Brain microvascular endothelial cell (primary cell): ENCODE measurements around the gene FAM222A.

Experiments
- DNase-seq: peaks from one replicate; pipeline ENCODE4 v3.0.0-alpha.2; 2020
- H3K27ac ChIP-seq: fragments of 250-450 bp; sonication (Bioruptor Pico); 2 replicates; pipeline ENCODE4 v1.5.1; 2020; ENCODE audit warnings: mild to moderate bottlenecking, moderate library complexity
- H3K27me3 ChIP-seq: fragments of 250-450 bp; sonication (Bioruptor Pico); replicated peaks from 2 replicates; pipeline ENCODE4 v1.5.1; 2020; ENCODE audit warnings: mild to moderate bottlenecking
- H3K36me3 ChIP-seq: fragments of 250-450 bp; sonication (Bioruptor Pico); replicated peaks from 2 replicates; pipeline ENCODE4 v1.5.1; 2020; ENCODE audit warnings: mild to moderate bottlenecking
- H3K4me3 ChIP-seq: 2 replicates; pipeline ENCODE4 v1.5.1; 2011; ENCODE audit warnings: low read depth, mild to moderate bottlenecking, control low read depth, low read length, moderate library complexity
- CTCF ChIP-seq: IDR thresholded peaks from 2 replicates; pipeline ENCODE4 v1.5.1; 2011; ENCODE audit warnings: low read depth, mild to moderate bottlenecking, moderate library complexity, low read length, control low read depth, inconsistent platforms; ENCODE audit errors: missing control alignments
- in situ Hi-C: cut with HindIII; loops from 2 replicates; pipeline ENCODE4 v1.10.0; 2017; ENCODE audit warnings: low sequenced_read_pairs, low pct_ligation_motif_present

FAM222A gene

GRCh38 chr12:109729801-109730200 is 16.2 kb downstream of the FAM222A start:
- no peak overlapping the region for H3K4me3 ChIP-seq
- TF ChIP-seq CTCF: no peak
- H3K27ac ChIP-seq: no peak overlapping the region
- no peaks in the 10 kb centered on the region for H3K36me3 ChIP-seq
- in situ Hi-C loops: no loop called here
- no peak for DNase-seq
- no peaks in the 10 kb centered on the region for H3K27me3 ChIP-seq

GRCh38 chr12:109730306-109731145 is 16.9 kb downstream of the FAM222A start:
- Histone ChIP-seq H3K27me3 (no peaks in the 10 kb centered on the region), H3K4me3 (no peak overlapping the region), H3K27ac (no peak overlapping the region), H3K36me3 (no peaks in the 10 kb centered on the region)
- DNase-seq: no peak
- in situ Hi-C loops: no loop called here
- TF ChIP-seq CTCF: no peak

GRCh38 chr12:109731231-109731731 is 17.7 kb downstream of the FAM222A start:
- Histone ChIP-seq H3K27ac (no peak overlapping the region), H3K4me3 (no peak overlapping the region), H3K27me3 (peaks cover 1% of the 10 kb centered on the region), H3K36me3 (no peaks in the 10 kb centered on the region)
- in situ Hi-C loops: no loop called here
- no peak for DNase-seq
- TF ChIP-seq CTCF: no peak

- Histone ChIP-seq H3K27me3 (peaks cover 3% of the 10 kb centered on the region), H3K27ac (no peak overlapping the region), H3K36me3 (no peaks in the 10 kb centered on the region), H3K4me3 (no peak overlapping the region)
- in situ Hi-C loops: no loop called here
- no peak for TF ChIP-seq CTCF
- DNase-seq: no peak
Observed at GRCh38 chr12:109731806-109732205, 18.2 kb downstream of the FAM222A start.

- Histone ChIP-seq H3K27me3 (peaks cover 3% of the 10 kb centered on the region), H3K36me3 (no peaks in the 10 kb centered on the region), H3K4me3 (no peak overlapping the region), H3K27ac (no peak overlapping the region)
- in situ Hi-C loops: no loop called here
- DNase-seq: no peak
- no peak for TF ChIP-seq CTCF
Observed at GRCh38 chr12:109732321-109733305, 19.0 kb downstream of the FAM222A start.
